Body of pancreas (tissue), 4 donors: Measurements from ENCODE around the gene P2RX5. TPM values are rescaled to one million over a fixed set of nuclear protein-coding genes. Genes with fewer than 3 reads are reported as not detected.

Experiments
- ATAC-seq: fragments of 150-250 bp; one replicate; pipeline ENCODE4 v1.9.1; 2016
- DNase-seq, 4 donors: peaks; one replicate each; pipeline ENCODE4 v3.0.0-alpha.2; 2019
- H3K27ac ChIP-seq, 4 donors: fragments of 200-600 bp; sonication (generic); 1 replicate in 3 of 4; 2 replicates in 1 of 4; pipeline versions ENCODE4 v1.5.1 to v1.6.1; 2016 to 2019; ENCODE audit warnings: mild to moderate bottlenecking in 1 of 4, mixed read lengths in 1 of 4, moderate library complexity in 1 of 4
- H3K27me3 ChIP-seq, 2 donors: fragments of 200-600 bp; sonication (generic); one replicate each; pipeline ENCODE4 v1.6.0; 2016; ENCODE audit warnings: mild to moderate bottlenecking in 1 of 2
- H3K36me3 ChIP-seq, 2 donors: fragments of 200-600 bp; sonication (generic); replicated peaks in 1 of 2; 2 replicates each; pipeline ENCODE4 v1.5.1; 2016; ENCODE audit warnings: low read depth in 2 of 2; ENCODE audit not compliant: insufficient read depth in 1 of 2
- H3K4me1 ChIP-seq: fragments of 200-600 bp; sonication (generic); one replicate; pipeline ENCODE4 v1.6.0; 2016
- H3K4me3 ChIP-seq, 2 donors: fragments of 200-600 bp; sonication (generic); 1 replicate in 1 of 2; 2 replicates in 1 of 2; pipeline ENCODE4 v1.5.1; 2016 to 2019
- H3K9me3 ChIP-seq, 3 donors: fragments of 200-600 bp; sonication (generic); 1 replicate in 2 of 3; 2 replicates in 1 of 3; pipeline ENCODE4 v1.5.1; 2016
- CTCF ChIP-seq, 7 experiments: fragments of 450-650 bp in 4 of 7; fragments of 200-600 bp in 3 of 7; sonication (generic) in 3 of 7; IDR thresholded peaks; one replicate each; pipeline ENCODE4 v1.5.1; 2016 to 2019; ENCODE audit warnings: antibody characterized with exemption in 7 of 7
- POLR2A ChIP-seq, 3 donors: fragments of 450-650 bp; IDR thresholded peaks; one replicate each; pipeline ENCODE4 v1.6.1; 2016; ENCODE audit warnings: antibody characterized with exemption in 3 of 3, mild to moderate bottlenecking in 2 of 3
- WGBS, 2 donors: methylation state at CpG; one replicate each; pipeline ENCODE4 v1.1.5; 2017; 5-methylcytosine and 5-hydroxymethylcytosine counted together
- intact Hi-C: fragments of 100-400 bp; cut with DNase I; formaldehyde crosslinking; loops from one replicate; pipeline ENCODE4 v1.15.1; 2023
- total RNA-seq, 2 donors: library from RNA; depleted of rRNA; stranded (reverse); fragments of >200 nt; gene quantifications; one replicate each; pipeline ENCODE4 v1.1.0, GENCODE V29; 2016

The P2RX5 gene
- total RNA-seq, 2 donors from 2014 or later: 0.52 to 0.99 TPM

GRCh38 chr17:3691617-3692067 is 4.3 kb downstream of the P2RX5 start:
- intact Hi-C loops: no loop called here
- Histone ChIP-seq H3K27ac (no peak overlapping the region), H3K36me3 (no peaks in the 10 kb centered on the region), H3K27me3 (peaks cover 0 to 4% of the 10 kb centered on the region in 2 donors), H3K4me3 (no peak overlapping the region), H3K4me1 (peaks cover 15% of the 10 kb centered on the region), H3K9me3 (no peaks in the 10 kb centered on the region)
- DNase-seq (no peak), ATAC-seq (no peak)
- WGBS, 2 donors: 69% methylated on average over 14 of the region's 16 CpGs; no CpG with 5 or more reads in 1 of the 2 donors
- TF ChIP-seq CTCF (IDR thresholded peaks at IDR 0.05) (no peak), POLR2A (IDR thresholded peaks at IDR 0.05) (no peak)

GRCh38 chr17:3690094-3690715 is 5.8 kb downstream of the P2RX5 start:
- intact Hi-C loops: no loop called here
- no peak for ATAC-seq
- 69 to 100% methylated on average over 1 to 20 of the region's 22 CpGs for WGBS, 2 donors
- Histone ChIP-seq H3K4me1 (peaks cover 4% of the 10 kb centered on the region), H3K27me3 (peaks cover 0 to 5% of the 10 kb centered on the region in 2 donors), H3K9me3 (no peaks in the 10 kb centered on the region), H3K4me3 (no peak overlapping the region), H3K36me3 (no peaks in the 10 kb centered on the region), H3K27ac (no peak overlapping the region)
- no peak for DNase-seq
- TF ChIP-seq CTCF (IDR thresholded peaks at IDR 0.05) (no peak), POLR2A (IDR thresholded peaks at IDR 0.05) (no peak)

GRCh38 chr17:3689262-3690093 is 6.5 kb downstream of the P2RX5 start:
- intact Hi-C loops: no loop called here
- Histone ChIP-seq H3K27ac (no peak overlapping the region), H3K4me1 (no peaks in the 10 kb centered on the region), H3K4me3 (no peak overlapping the region), H3K36me3 (no peaks in the 10 kb centered on the region), H3K9me3 (no peaks in the 10 kb centered on the region), H3K27me3 (peaks cover 0 to 12% of the 10 kb centered on the region in 2 donors)
- no peak for ATAC-seq
- DNase-seq: no peak
- WGBS, 2 donors: 76 to 77% methylated on average over 32 to 39 of the region's 44 CpGs
- TF ChIP-seq CTCF (IDR thresholded peaks at IDR 0.05) (no peak), POLR2A (IDR thresholded peaks at IDR 0.05) (no peak)

- no peak for ATAC-seq
- intact Hi-C loops: no loop called here
- no peak overlapping the region for H3K27ac ChIP-seq
- DNase-seq: no peak
- H3K9me3 ChIP-seq: no peaks in the 10 kb centered on the region
- WGBS, 2 donors: 60 to 83% methylated on average over 1 to 14 of the region's 14 CpGs
- no peaks in the 10 kb centered on the region for H3K36me3 ChIP-seq
- peaks cover 0 to 15% of the 10 kb centered on the region in 2 donors for H3K27me3 ChIP-seq
- H3K4me1 ChIP-seq: no peaks in the 10 kb centered on the region
- TF ChIP-seq POLR2A (IDR thresholded peaks at IDR 0.05) (no peak), CTCF (IDR thresholded peaks at IDR 0.05) (no peak)
- H3K4me3 ChIP-seq: no peak overlapping the region
These were observed 7.1 kb downstream of the P2RX5 start for GRCh38 chr17:3688852-3689261.
